HCT116 (cell line): Measurements from ENCODE around the gene STAB1. TPM values are rescaled to one million over a fixed set of nuclear protein-coding genes. Genes with fewer than 3 reads are reported as not detected.
A peak's percentile ranks its signal among the peaks of the same experiment; 100 is the strongest.

ENCODE experiments used
- ATAC-seq: fragments of 200-7000 bp; cut with Tn5 transposase; 2 replicates; pipeline ENCODE4 v1.9.1; 2020; ENCODE audit warnings: mild to moderate bottlenecking, moderate library complexity
- BruUV-seq: library from RNA; stranded (reverse); fragments of 400-500 nt; replicated peaks from 2 replicates; lab custom pipeline; 2021; lab: Mats Ljungman, UMichigan
- CTCF ChIA-PET: fragments of 300-600 bp; sonication (Branson Sonifier 250); formaldehyde crosslinking; loops from one replicate; lab custom pipeline; 2021; ENCODE audit warnings: antibody characterized with exemption; lab: Charles Lee
- POLR2A ChIA-PET: fragments of 300-600, 350-600 bp; sonication (Branson Sonifier 250); formaldehyde crosslinking; loops from one replicate; lab custom pipeline; 2021; ENCODE audit warnings: antibody characterized with exemption; lab: Charles Lee
- RAD21 ChIA-PET, 2 experiments: fragments of 300-600 bp; sonication (Branson Sonifier 250); formaldehyde crosslinking; loops; one replicate each; lab custom pipeline; 2023; ENCODE audit warnings: low total read pairs in 2 of 2; ENCODE audit not compliant: uncharacterized antibody in 2 of 2, unreplicated experiment in 2 of 2, low non-redundant PET in 1 of 2; lab: Charles Lee
- DNase-seq: peaks from one replicate; pipeline ENCODE4 v3.0.0-alpha.2; 2010; ENCODE audit warnings: low read depth, low spot score
- H2AFZ ChIP-seq: fragments of 200-600 bp; shearing (Covaris generic), sonication (generic); 2 replicates; pipeline ENCODE4 v1.6.1; 2017; ENCODE audit warnings: low read depth, mixed run types, mixed read lengths, antibody characterized with exemption, low read length; ENCODE audit not compliant: poor library complexity, severe bottlenecking
- H3K27ac ChIP-seq: 2 replicates; pipeline ENCODE4 v1.5.1; 2012; ENCODE audit warnings: low read depth, low read length
- H3K27me3 ChIP-seq: fragments of 200-600 bp; sonication (generic); 2 replicates; pipeline ENCODE4 v1.6.1; 2016; ENCODE audit warnings: mixed run types, low read length, mixed read lengths; ENCODE audit not compliant: insufficient read depth
- H3K36me3 ChIP-seq, 2 experiments: fragments of 200-500 bp in 1 of 2; fragments of 200-600 bp in 1 of 2; sonication (Bioruptor generic) in 1 of 2; sonication (generic) in 1 of 2; 2 replicates each; pipeline versions ENCODE4 v1.5.1 to v1.6.1; 2014 to 2016; ENCODE audit warnings: low read length in 2 of 2, inconsistent platforms in 1 of 2, mixed read lengths in 1 of 2, mixed run types in 1 of 2; ENCODE audit not compliant: insufficient read depth in 2 of 2, control insufficient read depth in 1 of 2
- H3K4me1 ChIP-seq, 2 experiments: fragments of 200-600 bp in 1 of 2; sonication (generic) in 1 of 2; 2 replicates each; pipeline versions ENCODE4 v1.5.1 to v1.6.1; 2012 to 2017; ENCODE audit warnings: low read length in 2 of 2, inconsistent platforms in 1 of 2, mild to moderate bottlenecking in 1 of 2, mixed read lengths in 1 of 2, mixed run types in 1 of 2, moderate library complexity in 1 of 2; ENCODE audit not compliant: insufficient read depth in 2 of 2, control insufficient read depth in 1 of 2
- H3K4me2 ChIP-seq: fragments of 200-600 bp; sonication (generic); 2 replicates; pipeline ENCODE4 v1.6.1; 2017; ENCODE audit warnings: mixed run types, low read length, mixed read lengths
- H3K4me3 ChIP-seq, 2 experiments: fragments of 200-600 bp in 1 of 2; sonication (generic) in 1 of 2; replicated peaks in 1 of 2; 2 replicates each; pipeline ENCODE4 v1.5.1; 2011 to 2016; ENCODE audit warnings: low read length in 2 of 2, control low read depth in 1 of 2, low read depth in 1 of 2, mild to moderate bottlenecking in 1 of 2, mixed read lengths in 1 of 2, mixed run types in 1 of 2
- H3K79me2 ChIP-seq: fragments of 200-600 bp; sonication (generic); 2 replicates; pipeline ENCODE4 v1.6.1; 2017; ENCODE audit warnings: mild to moderate bottlenecking, mixed run types, low read length, moderate library complexity, mixed read lengths; ENCODE audit not compliant: insufficient read depth
- H3K9ac ChIP-seq: fragments of 200-600 bp; sonication (generic); 2 replicates; pipeline ENCODE4 v1.6.1; 2016; ENCODE audit warnings: low read length, mixed read lengths
- H3K9me2 ChIP-seq: fragments of 200-600 bp; sonication (generic), shearing (Covaris generic); 2 replicates; pipeline ENCODE4 v1.6.1; 2017; ENCODE audit warnings: mixed run types, mild to moderate bottlenecking, moderate library complexity; ENCODE audit not compliant: insufficient read depth
- H3K9me3 ChIP-seq, 2 experiments: fragments of 200-500 bp in 1 of 2; fragments of 200-600 bp in 1 of 2; sonication (Bioruptor generic) in 1 of 2; sonication (generic) in 1 of 2; 2 replicates each; pipeline ENCODE4 v1.6.1; 2014 to 2017; ENCODE audit warnings: low read length in 2 of 2, mixed read lengths in 2 of 2, inconsistent platforms in 1 of 2, low read depth in 1 of 2, mild to moderate bottlenecking in 1 of 2, mixed run types in 1 of 2, moderate library complexity in 1 of 2; ENCODE audit not compliant: control insufficient read depth in 1 of 2, insufficient read depth in 1 of 2
- H4K20me1 ChIP-seq: fragments of 200-600 bp; sonication (generic), shearing (Covaris generic); 2 replicates; pipeline ENCODE4 v1.6.1; 2017; ENCODE audit warnings: mixed run types, mild to moderate bottlenecking, moderate library complexity; ENCODE audit not compliant: insufficient read depth
- CEBPB ChIP-seq: IDR thresholded peaks from 2 replicates; pipeline ENCODE4 v1.6.1; 2012; ENCODE audit warnings: low read depth
- CTCF ChIP-seq, 3 experiments: fragments of 200-600 bp in 1 of 3; sonication (generic) in 1 of 3; IDR thresholded peaks in 2 of 3; conservative IDR thresholded peaks in 1 of 3; 2 replicates each; pipeline ENCODE4 v1.5.1; 2012 to 2017; ENCODE audit warnings: low read depth in 2 of 3, low read length in 2 of 3, antibody characterized with exemption in 1 of 3, borderline replicate concordance in 1 of 3, control low read depth in 1 of 3, mild to moderate bottlenecking in 1 of 3, mixed read lengths in 1 of 3, mixed run types in 1 of 3, moderate library complexity in 1 of 3; ENCODE audit not compliant: insufficient read depth in 1 of 3
- EGR1 ChIP-seq: IDR thresholded peaks from 2 replicates; pipeline ENCODE4 v1.6.1; 2012; ENCODE audit warnings: low read depth
- FOSL1 ChIP-seq: IDR thresholded peaks from 2 replicates; pipeline ENCODE4 v1.6.1; 2012; ENCODE audit warnings: low read depth
- MAX ChIP-seq: IDR thresholded peaks from 2 replicates; pipeline ENCODE4 v1.6.1; 2012
- POLR2AphosphoS5 ChIP-seq: IDR thresholded peaks from 2 replicates; pipeline ENCODE4 v1.6.1; 2011; ENCODE audit warnings: mild to moderate bottlenecking, low read depth, low read length, moderate library complexity
- SRF ChIP-seq: IDR thresholded peaks from 2 replicates; pipeline ENCODE4 v1.6.1; 2012; ENCODE audit warnings: low read depth
- YY1 ChIP-seq: IDR thresholded peaks from 2 replicates; pipeline ENCODE4 v1.6.1; 2011; ENCODE audit warnings: low read length, low read depth, moderate library complexity, mild to moderate bottlenecking; ENCODE audit not compliant: insufficient replicate concordance; ENCODE audit errors: extremely low read depth
- ZBTB33 ChIP-seq: IDR thresholded peaks from 2 replicates; pipeline ENCODE4 v1.6.1; 2011; ENCODE audit warnings: mild to moderate bottlenecking, low read length, moderate library complexity; ENCODE audit not compliant: insufficient replicate concordance; ENCODE audit errors: extremely low read depth
- intact Hi-C: fragments of 100-400 bp; cut with micrococcal nuclease; formaldehyde crosslinking; loops from 2 replicates; pipeline ENCODE4 v1.10.0; 2022
- total RNA-seq: library from RNA; stranded (reverse); gene quantifications from one replicate; pipeline ENCODE4 v1.2.1, GENCODE V29; 2021; ENCODE audit not compliant: unreplicated experiment

STAB1 gene
- total RNA-seq, 1 experiment from 2014 or later, result 0.44 TPM

GRCh38 chr3:52518723-52519444 lies 23.7 kb downstream of the STAB1 start:
- Histone ChIP-seq H3K79me2 (no peaks in the 10 kb centered on the region), H3K9ac (no peak overlapping the region), H3K9me3 (no peaks in the 10 kb centered on the region), H3K4me3 (no peak overlapping the region), H4K20me1 (no peaks in the 10 kb centered on the region), H3K27ac (no peak overlapping the region), H3K27me3 (no peaks in the 10 kb centered on the region), H3K4me1 (peaks cover 0 to 3% of the 10 kb centered on the region in 2 experiments; a peak in 1 of 4 replicates), H3K36me3 (no peaks in the 10 kb centered on the region), H2AFZ (no peak overlapping the region), H3K9me2 (no peaks in the 10 kb centered on the region), H3K4me2 (no peak overlapping the region)
- CTCF ChIA-PET, result interaction anchor here (0.6 kb wide), 1 partner anchor 464 kb away, joined by 5 read pairs; no protein-coding TSS in a partner anchor
- intact Hi-C loops, result no loop called here
- RAD21 ChIA-PET, result no interaction called here
- no peak for DNase-seq
- TF ChIP-seq EGR1 (no peak), CTCF (IDR thresholded peaks at IDR 0.05 in 2 of 3, conservative IDR thresholded peaks at IDR 0.05 in 1 of 3; ENCODE audit: borderline replicate concordance in 1 of 3, insufficient read depth in 1 of 3, low read depth in 2 of 3, low read length in 2 of 3) (no peak), MAX (no peak)
- POLR2A ChIA-PET, result interaction anchor here (1.0 kb wide), 1 partner anchor 17 kb away, joined by 3 read pairs; the partner anchor contains the start of gene UQCC5
- peak; percentile 77 for ATAC-seq
- no TSS peak for BruUV-seq

GRCh38 chr3:52519445-52520140 lies 24.5 kb downstream of the STAB1 start:
- BruUV-seq, result no TSS peak
- Histone ChIP-seq H2AFZ (no peak overlapping the region), H3K79me2 (no peaks in the 10 kb centered on the region), H3K4me2 (no peak overlapping the region), H3K27me3 (no peaks in the 10 kb centered on the region), H3K27ac (no peak overlapping the region), H3K9ac (no peak overlapping the region), H4K20me1 (no peaks in the 10 kb centered on the region), H3K36me3 (no peaks in the 10 kb centered on the region), H3K4me1 (peaks cover 0 to 3% of the 10 kb centered on the region in 2 experiments; a peak in 1 of 4 replicates), H3K4me3 (no peak overlapping the region), H3K9me2 (no peaks in the 10 kb centered on the region), H3K9me3 (no peaks in the 10 kb centered on the region)
- ATAC-seq (no peak), DNase-seq (no peak)
- ChIA-PET POLR2A (no interaction called here), CTCF (no interaction called here), RAD21 (no interaction called here)
- intact Hi-C loops, result no loop called here
- TF ChIP-seq POLR2AphosphoS5, result no peak
- no peak for TF ChIP-seq CTCF (IDR thresholded peaks at IDR 0.05 in 2 of 3, conservative IDR thresholded peaks at IDR 0.05 in 1 of 3; ENCODE audit: borderline replicate concordance in 1 of 3, insufficient read depth in 1 of 3, low read depth in 2 of 3, low read length in 2 of 3)
- TF ChIP-seq EGR1, result no peak
- TF ChIP-seq FOSL1, result no peak
- TF ChIP-seq YY1, result no peak
- TF ChIP-seq CEBPB, result no peak
- TF ChIP-seq ZBTB33, result no peak
- no peak for TF ChIP-seq SRF
